HepG2 (cell line): ENCODE results near the gene GLCE. TPM values are rescaled to one million over a fixed set of nuclear protein-coding genes. Genes with fewer than 3 reads are reported as not detected.

ENCODE experiments used
- EED ChIP-seq: sonication (generic); formaldehyde crosslinking; IDR thresholded peaks from 2 replicates; pipeline ENCODE4 v1.5.0; 2020; ENCODE audit warnings: mild to moderate bottlenecking, missing genetic modification reagents
- FOXC1 ChIP-seq: sonication (generic); formaldehyde crosslinking; IDR thresholded peaks from 2 replicates; pipeline ENCODE4 v1.8.0; 2022; ENCODE audit warnings: mild to moderate bottlenecking, missing genetic modification reagents, borderline replicate concordance
- GTF3A ChIP-seq: sonication (generic); formaldehyde crosslinking; conservative IDR thresholded peaks from 2 replicates; pipeline ENCODE4 v1.4.0; 2020; ENCODE audit warnings: mild to moderate bottlenecking, missing genetic modification reagents
- IRF2 ChIP-seq: IDR thresholded peaks from 2 replicates; pipeline ENCODE4 v1.6.1; 2018; ENCODE audit warnings: missing genetic modification reagents, missing compliant biosample characterization
- MIER3 ChIP-seq: IDR thresholded peaks from 2 replicates; pipeline ENCODE4 v1.6.1; 2016; ENCODE audit warnings: missing compliant biosample characterization, borderline replicate concordance
- NPAS2 ChIP-seq: sonication (generic); formaldehyde crosslinking; IDR thresholded peaks from 2 replicates; pipeline ENCODE4 v1.8.0; 2022; ENCODE audit warnings: mild to moderate bottlenecking, missing genetic modification reagents, borderline replicate concordance
- REXO4 ChIP-seq: sonication (generic); formaldehyde crosslinking; IDR thresholded peaks from 2 replicates; pipeline ENCODE4 v1.8.0; 2022; ENCODE audit warnings: missing genetic modification reagents, mild to moderate bottlenecking, borderline replicate concordance
- RNF2 ChIP-seq: fragments of 450-650 bp; conservative IDR thresholded peaks from 2 replicates; pipeline ENCODE4 v1.6.1; 2016; ENCODE audit warnings: low read depth
- RXRB ChIP-seq: IDR thresholded peaks from 2 replicates; pipeline ENCODE4 v1.6.1; 2016; ENCODE audit warnings: borderline replicate concordance, missing genetic modification reagents, missing compliant biosample characterization
- SIN3B ChIP-seq: fragments of 150-350 bp; IDR thresholded peaks from 2 replicates; pipeline ENCODE4 v1.6.1; 2014; ENCODE audit warnings: low read length
- SMAD3 ChIP-seq: sonication (generic); formaldehyde crosslinking; IDR thresholded peaks from 2 replicates; pipeline ENCODE4 v1.4.0; 2020; ENCODE audit warnings: missing genetic modification reagents
- SNAI1 ChIP-seq: sonication (generic); formaldehyde crosslinking; IDR thresholded peaks from 2 replicates; pipeline ENCODE4 v1.5.0; 2020; ENCODE audit warnings: mild to moderate bottlenecking, missing genetic modification reagents, borderline replicate concordance
- ZNF3 ChIP-seq: IDR thresholded peaks from 2 replicates; pipeline ENCODE4 v1.7.0; 2017; ENCODE audit warnings: inconsistent platforms
- ZNF670 ChIP-seq: sonication (generic); formaldehyde crosslinking; IDR thresholded peaks from 2 replicates; pipeline ENCODE4 v1.8.0; 2022; ENCODE audit warnings: mild to moderate bottlenecking, missing genetic modification reagents, borderline replicate concordance
- ZNF709 ChIP-seq: sonication (generic); formaldehyde crosslinking; IDR thresholded peaks from 2 replicates; pipeline ENCODE4 v1.5.0; 2020; ENCODE audit warnings: mild to moderate bottlenecking, missing genetic modification reagents
- ZNF773 ChIP-seq: sonication (generic); formaldehyde crosslinking; IDR thresholded peaks from 2 replicates; pipeline ENCODE4 v1.4.0; 2020; ENCODE audit warnings: missing genetic modification reagents, borderline replicate concordance
- ZNF83 ChIP-seq: sonication (generic); formaldehyde crosslinking; IDR thresholded peaks from 2 replicates; pipeline ENCODE4 v1.4.0; 2020; ENCODE audit warnings: missing genetic modification reagents, mild to moderate bottlenecking, borderline replicate concordance
- polyA plus RNA-seq, 8 experiments: library from polyadenylated mRNA; depleted of rRNA in 3 of 8; stranded (reverse) in 7 of 8; unstranded in 1 of 8; fragments of >200 nt; fragmentation: Illumina TruSeq in 4 of 8; extraction: Trizol in 4 of 8; gene quantifications; 2 replicates each; pipeline versions ENCODE4 v1.2.1 to v1.2.3, GENCODE V29; 2011 to 2016; ENCODE audit warnings: low read depth in 4 of 8, missing spikeins in 1 of 8, mixed read lengths in 1 of 8; ENCODE audit not compliant: insufficient read depth in 1 of 8
- total RNA-seq, 5 experiments: library from RNA; depleted of rRNA; stranded (reverse); fragments of >200 nt; fragmentation: Illumina TruSeq; extraction: Trizol; gene quantifications; 2 replicates each; pipeline ENCODE4 v1.2.3, GENCODE V29; 2016; ENCODE audit warnings: low read depth in 1 of 5
- TF ChIP-seq, protein P1 (sequence below), 2 experiments: sonication (generic) in 1 of 2; formaldehyde crosslinking in 1 of 2; IDR thresholded peaks; 2 replicates each; pipeline versions ENCODE4 v1.4.0 to v1.6.1; 2018 to 2020; ENCODE audit warnings: missing genetic modification reagents in 2 of 2, borderline replicate concordance in 1 of 2, low read depth in 1 of 2, mild to moderate bottlenecking in 1 of 2, missing biosample characterization in 1 of 2
- TF ChIP-seq, protein P2 (sequence below): sonication (generic); formaldehyde crosslinking; conservative IDR thresholded peaks from 2 replicates; pipeline ENCODE4 v1.8.1; 2023; ENCODE audit warnings: missing genetic modification reagents
- TF ChIP-seq, protein P3 (sequence below): IDR thresholded peaks from 2 replicates; pipeline ENCODE4 v1.6.1; 2018; ENCODE audit warnings: missing genetic modification reagents, mild to moderate bottlenecking, missing compliant biosample characterization
- TF ChIP-seq, protein P4 (sequence below): IDR thresholded peaks from 2 replicates; pipeline ENCODE4 v1.6.1; 2012; ENCODE audit warnings: low read depth, low read length, improper control_type of control experiment
- TF ChIP-seq, protein P5 (sequence below): sonication (generic); formaldehyde crosslinking; IDR thresholded peaks from 2 replicates; pipeline ENCODE4 v1.8.0; 2022; ENCODE audit warnings: missing genetic modification reagents, mild to moderate bottlenecking, borderline replicate concordance

Gene GLCE
- total and polyA plus RNA-seq, 2 of the 13 experiments (the other 11 are each of a cell fraction or from before 2014, with no cell fraction given), result 12.9 to 23.4 TPM

DNA sequence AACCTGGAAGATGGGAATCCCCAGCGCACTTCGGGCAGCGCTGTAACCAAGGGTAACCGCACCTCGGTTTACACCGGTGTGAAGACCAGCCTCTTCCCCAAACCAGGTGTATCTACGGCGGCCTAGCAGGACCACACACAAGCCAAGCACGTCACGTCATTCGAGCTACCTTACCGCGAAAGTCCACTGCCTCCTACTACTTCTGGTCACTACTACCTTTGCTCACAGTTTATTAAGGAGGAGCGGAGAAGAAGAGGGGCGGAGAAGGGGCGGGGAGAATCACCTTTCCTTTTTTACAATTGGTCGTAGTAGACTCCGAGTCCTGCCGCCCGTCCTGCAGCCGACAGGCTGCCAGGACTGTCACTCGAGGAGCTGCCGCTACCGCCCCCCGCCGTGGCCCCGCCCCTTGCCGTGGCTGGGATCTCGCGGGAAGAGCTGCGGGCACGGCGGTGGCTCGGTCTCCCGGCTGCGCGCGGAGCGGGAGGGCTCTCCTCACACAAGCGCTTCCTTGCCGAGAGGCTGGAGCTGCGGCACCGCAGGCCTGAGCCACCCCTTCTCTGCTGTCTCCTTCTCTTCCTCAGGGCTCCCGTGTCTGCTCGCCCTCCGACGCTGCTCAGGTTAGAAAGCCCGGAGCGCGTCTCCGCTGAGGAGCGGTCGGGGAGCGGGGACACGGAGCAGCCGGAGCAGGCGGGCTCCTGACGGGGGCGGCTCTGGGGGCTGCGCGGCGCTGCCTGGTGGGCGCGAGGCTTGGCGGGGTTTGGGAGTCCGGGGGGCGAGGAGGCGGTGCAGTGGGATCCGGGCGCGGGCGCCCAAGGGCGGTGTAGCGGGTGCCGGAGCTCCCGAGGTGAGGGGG lies at the start of gene GLCE (continued):
- TF ChIP-seq, protein P1, sequence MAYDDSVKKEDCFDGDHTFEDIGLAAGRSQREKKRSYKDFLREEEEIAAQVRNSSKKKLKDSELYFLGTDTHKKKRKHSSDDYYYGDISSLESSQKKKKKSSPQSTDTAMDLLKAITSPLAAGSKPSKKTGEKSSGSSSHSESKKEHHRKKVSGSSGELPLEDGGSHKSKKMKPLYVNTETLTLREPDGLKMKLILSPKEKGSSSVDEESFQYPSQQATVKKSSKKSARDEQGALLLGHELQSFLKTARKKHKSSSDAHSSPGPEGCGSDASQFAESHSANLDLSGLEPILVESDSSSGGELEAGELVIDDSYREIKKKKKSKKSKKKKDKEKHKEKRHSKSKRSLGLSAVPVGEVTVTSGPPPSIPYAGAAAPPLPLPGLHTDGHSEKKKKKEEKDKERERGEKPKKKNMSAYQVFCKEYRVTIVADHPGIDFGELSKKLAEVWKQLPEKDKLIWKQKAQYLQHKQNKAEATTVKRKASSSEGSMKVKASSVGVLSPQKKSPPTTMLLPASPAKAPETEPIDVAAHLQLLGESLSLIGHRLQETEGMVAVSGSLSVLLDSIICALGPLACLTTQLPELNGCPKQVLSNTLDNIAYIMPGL (CRISPR knock-in tag; IDR thresholded peaks at IDR 0.05; ENCODE audit: borderline replicate concordance in 1 of 2, low read depth in 1 of 2), result peak; percentile 57 to 89; a peak in 3 of 4 replicates
- no peak for TF ChIP-seq ZNF83 (CRISPR knock-in tag)
- TF ChIP-seq RXRB (CRISPR knock-in tag), result peak; percentile 34; the same call in 1 of the 2 replicates
- no peak for TF ChIP-seq SMAD3
- TF ChIP-seq FOXC1 (CRISPR knock-in tag), result peak; percentile 68; the same call in 1 of the 2 replicates
- TF ChIP-seq, protein P2, sequence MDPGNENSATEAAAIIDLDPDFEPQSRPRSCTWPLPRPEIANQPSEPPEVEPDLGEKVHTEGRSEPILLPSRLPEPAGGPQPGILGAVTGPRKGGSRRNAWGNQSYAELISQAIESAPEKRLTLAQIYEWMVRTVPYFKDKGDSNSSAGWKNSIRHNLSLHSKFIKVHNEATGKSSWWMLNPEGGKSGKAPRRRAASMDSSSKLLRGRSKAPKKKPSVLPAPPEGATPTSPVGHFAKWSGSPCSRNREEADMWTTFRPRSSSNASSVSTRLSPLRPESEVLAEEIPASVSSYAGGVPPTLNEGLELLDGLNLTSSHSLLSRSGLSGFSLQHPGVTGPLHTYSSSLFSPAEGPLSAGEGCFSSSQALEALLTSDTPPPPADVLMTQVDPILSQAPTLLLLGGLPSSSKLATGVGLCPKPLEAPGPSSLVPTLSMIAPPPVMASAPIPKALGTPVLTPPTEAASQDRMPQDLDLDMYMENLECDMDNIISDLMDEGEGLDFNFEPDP, result no peak
- no peak for TF ChIP-seq SIN3B
- TF ChIP-seq ZNF3, result no peak
- TF ChIP-seq EED, result peak; percentile 57; the same call in 1 of the 2 replicates
- TF ChIP-seq, protein P3, sequence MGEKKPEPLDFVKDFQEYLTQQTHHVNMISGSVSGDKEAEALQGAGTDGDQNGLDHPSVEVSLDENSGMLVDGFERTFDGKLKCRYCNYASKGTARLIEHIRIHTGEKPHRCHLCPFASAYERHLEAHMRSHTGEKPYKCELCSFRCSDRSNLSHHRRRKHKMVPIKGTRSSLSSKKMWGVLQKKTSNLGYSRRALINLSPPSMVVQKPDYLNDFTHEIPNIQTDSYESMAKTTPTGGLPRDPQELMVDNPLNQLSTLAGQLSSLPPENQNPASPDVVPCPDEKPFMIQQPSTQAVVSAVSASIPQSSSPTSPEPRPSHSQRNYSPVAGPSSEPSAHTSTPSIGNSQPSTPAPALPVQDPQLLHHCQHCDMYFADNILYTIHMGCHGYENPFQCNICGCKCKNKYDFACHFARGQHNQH (CRISPR knock-in tag), result peak; percentile 60; the same call in 1 of the 2 replicates
- TF ChIP-seq ZNF773, result no peak
- TF ChIP-seq, protein P4, sequence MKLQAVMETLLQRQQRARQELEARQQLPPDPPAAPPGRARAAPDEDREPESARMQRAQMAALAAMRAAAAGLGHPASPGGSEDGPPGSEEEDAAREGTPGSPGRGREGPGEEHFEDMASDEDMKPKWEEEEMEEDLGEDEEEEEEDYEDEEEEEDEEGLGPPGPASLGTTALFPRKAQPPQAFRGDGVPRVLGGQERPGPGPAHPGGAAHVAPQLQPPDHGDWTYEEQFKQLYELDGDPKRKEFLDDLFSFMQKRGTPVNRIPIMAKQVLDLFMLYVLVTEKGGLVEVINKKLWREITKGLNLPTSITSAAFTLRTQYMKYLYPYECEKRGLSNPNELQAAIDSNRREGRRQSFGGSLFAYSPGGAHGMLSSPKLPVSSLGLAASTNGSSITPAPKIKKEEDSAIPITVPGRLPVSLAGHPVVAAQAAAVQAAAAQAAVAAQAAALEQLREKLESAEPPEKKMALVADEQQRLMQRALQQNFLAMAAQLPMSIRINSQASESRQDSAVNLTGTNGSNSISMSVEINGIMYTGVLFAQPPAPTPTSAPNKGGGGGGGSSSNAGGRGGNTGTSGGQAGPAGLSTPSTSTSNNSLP, result no peak
- TF ChIP-seq RNF2, result peak; percentile 67; the same call in 1 of the 2 replicates
- TF ChIP-seq ZNF670 (CRISPR knock-in tag), result peak; percentile 63; the same call in 1 of the 2 replicates
- no peak for TF ChIP-seq REXO4
- TF ChIP-seq, protein P5, sequence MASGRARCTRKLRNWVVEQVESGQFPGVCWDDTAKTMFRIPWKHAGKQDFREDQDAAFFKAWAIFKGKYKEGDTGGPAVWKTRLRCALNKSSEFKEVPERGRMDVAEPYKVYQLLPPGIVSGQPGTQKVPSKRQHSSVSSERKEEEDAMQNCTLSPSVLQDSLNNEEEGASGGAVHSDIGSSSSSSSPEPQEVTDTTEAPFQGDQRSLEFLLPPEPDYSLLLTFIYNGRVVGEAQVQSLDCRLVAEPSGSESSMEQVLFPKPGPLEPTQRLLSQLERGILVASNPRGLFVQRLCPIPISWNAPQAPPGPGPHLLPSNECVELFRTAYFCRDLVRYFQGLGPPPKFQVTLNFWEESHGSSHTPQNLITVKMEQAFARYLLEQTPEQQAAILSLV (CRISPR knock-in tag), result peak; percentile 58; the same call in 1 of the 2 replicates
- TF ChIP-seq SNAI1 (CRISPR knock-in tag), result no peak
- no peak; the same call in 1 of the 2 replicates for TF ChIP-seq ZNF709 (CRISPR knock-in tag)
- TF ChIP-seq NPAS2, result no peak
- TF ChIP-seq GTF3A (CRISPR knock-in tag), result no peak
- peak; percentile 28; the same call in 1 of the 2 replicates for TF ChIP-seq IRF2 (CRISPR knock-in tag)
- TF ChIP-seq MIER3 (CRISPR knock-in tag), result peak; percentile 29; the same call in 1 of the 2 replicates
